ENCODE data around the gene NAV2. TPM values are rescaled to one million over a fixed set of nuclear protein-coding genes. Genes with fewer than 3 reads are reported as not detected.

NAV2 gene
- total RNA-seq, 1 experiment from 2014 or later = 139 TPM

DNA sequence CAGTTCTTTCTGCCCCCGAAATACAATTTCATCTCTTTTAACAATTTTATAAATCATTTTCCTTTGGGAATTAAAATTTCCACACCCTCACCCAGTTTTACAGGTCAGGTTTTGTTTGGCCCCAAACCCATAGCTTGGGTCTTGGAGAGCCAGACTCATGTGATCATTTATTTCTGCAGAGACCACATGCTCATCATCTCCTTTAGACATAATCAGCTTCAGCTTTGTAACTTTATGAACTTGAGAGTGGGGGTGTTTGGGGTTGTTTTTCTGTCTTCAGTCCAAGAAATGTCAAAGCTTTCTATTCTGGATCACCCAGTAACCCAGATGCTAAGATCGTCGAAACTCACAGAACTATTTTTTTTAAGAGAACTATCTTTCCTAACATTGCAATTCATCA lies 376.7 kb downstream of the NAV2 start:
- H3K27me3 Mint-ChIP-seq (ENCODE audit: insufficient read depth, unreplicated experiment) = no peaks in the 10 kb centered on the region
- POLR2A ChIA-PET = interaction anchor here (0.7 to 1.9 kb wide), 6 partner anchors 11 to 32 kb away, joined by 3 to 8 read pairs (median 4); no protein-coding TSS in a partner anchor
- CTCF ChIA-PET = interaction anchor here (0.7 to 2.4 kb wide), 6 partner anchors 9 to 99 kb away, joined by 3 to 10 read pairs (median 9); no protein-coding TSS in a partner anchor

DNA sequence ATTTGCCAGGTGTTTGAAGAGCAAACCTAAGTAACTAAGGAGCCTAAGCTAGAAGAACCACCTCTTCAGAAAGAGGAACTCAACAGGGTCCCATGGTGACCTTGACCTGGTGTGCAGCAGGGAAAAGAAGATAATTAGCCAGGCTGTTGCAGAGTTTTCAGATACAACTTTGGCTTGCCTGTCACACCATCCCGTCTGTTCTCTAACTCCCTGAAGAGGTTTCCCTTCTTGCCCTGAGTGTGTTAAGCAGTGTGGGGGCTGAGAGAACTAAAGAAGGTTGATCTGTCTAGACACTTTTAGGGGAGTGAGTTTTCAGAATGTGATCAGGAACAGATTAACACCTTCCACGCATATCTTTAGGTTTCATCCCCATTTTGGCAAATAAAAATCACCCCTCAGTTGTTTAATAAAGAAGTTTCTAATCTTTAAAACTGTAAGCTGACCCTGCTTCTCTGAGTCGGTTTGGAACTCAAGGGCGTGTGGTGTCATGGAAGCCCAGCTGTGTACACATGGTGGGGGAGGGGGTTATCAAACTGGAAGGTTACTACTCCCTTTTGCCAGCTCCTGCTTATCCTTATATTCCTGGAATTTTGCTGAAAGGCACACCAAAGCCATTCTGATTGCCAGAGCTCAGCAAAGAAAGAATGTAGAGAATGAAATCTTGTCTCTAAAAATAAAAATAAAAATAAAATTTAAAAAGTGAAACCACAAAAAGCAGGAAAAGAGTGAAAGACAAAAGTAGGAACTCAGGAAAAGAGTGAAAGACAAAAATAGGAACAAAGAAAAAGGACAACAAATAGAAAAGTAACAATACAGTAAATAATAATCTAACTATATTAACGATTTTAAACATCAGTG lies 377.4 kb downstream of the NAV2 start:
- TF ChIP-seq, protein P1, sequence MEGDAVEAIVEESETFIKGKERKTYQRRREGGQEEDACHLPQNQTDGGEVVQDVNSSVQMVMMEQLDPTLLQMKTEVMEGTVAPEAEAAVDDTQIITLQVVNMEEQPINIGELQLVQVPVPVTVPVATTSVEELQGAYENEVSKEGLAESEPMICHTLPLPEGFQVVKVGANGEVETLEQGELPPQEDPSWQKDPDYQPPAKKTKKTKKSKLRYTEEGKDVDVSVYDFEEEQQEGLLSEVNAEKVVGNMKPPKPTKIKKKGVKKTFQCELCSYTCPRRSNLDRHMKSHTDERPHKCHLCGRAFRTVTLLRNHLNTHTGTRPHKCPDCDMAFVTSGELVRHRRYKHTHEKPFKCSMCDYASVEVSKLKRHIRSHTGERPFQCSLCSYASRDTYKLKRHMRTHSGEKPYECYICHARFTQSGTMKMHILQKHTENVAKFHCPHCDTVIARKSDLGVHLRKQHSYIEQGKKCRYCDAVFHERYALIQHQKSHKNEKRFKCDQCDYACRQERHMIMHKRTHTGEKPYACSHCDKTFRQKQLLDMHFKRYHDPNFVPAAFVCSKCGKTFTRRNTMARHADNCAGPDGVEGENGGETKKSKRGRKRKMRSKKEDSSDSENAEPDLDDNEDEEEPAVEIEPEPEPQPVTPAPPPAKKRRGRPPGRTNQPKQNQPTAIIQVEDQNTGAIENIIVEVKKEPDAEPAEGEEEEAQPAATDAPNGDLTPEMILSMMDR (IDR thresholded peaks at IDR 0.05; ENCODE audit: unreplicated experiment) = no peak
- DNase-seq (ENCODE audit: unreplicated experiment) = no peak
- POLR2A ChIA-PET = interaction anchor here (0.7 to 1.9 kb wide), 8 partner anchors 7 to 30 kb away, joined by 3 to 8 read pairs (median 4); no protein-coding TSS in a partner anchor
- no peaks in the 10 kb centered on the region for H3K9me3 Mint-ChIP-seq (ENCODE audit: unreplicated experiment)
- peaks cover 9% of the 10 kb centered on the region for H3K4me1 Mint-ChIP-seq (ENCODE audit: insufficient read depth, unreplicated experiment)
- H3K27ac Mint-ChIP-seq (ENCODE audit: low read depth, unreplicated experiment) = peak overlapping the region; percentile 39
- H3K4me3 Mint-ChIP-seq (ENCODE audit: unreplicated experiment) = no peak overlapping the region
- CTCF ChIA-PET = interaction anchor here (0.6 to 2.4 kb wide), 8 partner anchors 8 to 582 kb away, joined by 3 to 11 read pairs (median 7); no protein-coding TSS in a partner anchor
- BruUV-seq (replicated peaks) = no TSS peak
- H3K36me3 Mint-ChIP-seq (ENCODE audit: insufficient read depth, unreplicated experiment) = peaks cover 100% of the 10 kb centered on the region
- intact Hi-C loops (cut with micrococcal nuclease) = no loop called here
- H3K27me3 Mint-ChIP-seq (ENCODE audit: insufficient read depth, unreplicated experiment) = no peaks in the 10 kb centered on the region

More for the DNA sequence above, 376.7 kb downstream of the NAV2 start:
- peaks cover 100% of the 10 kb centered on the region for H3K36me3 Mint-ChIP-seq (ENCODE audit: insufficient read depth, unreplicated experiment)
- no peak for DNase-seq (ENCODE audit: unreplicated experiment)
- H3K9me3 Mint-ChIP-seq (ENCODE audit: unreplicated experiment) = no peaks in the 10 kb centered on the region
- TF ChIP-seq, protein P1 (IDR thresholded peaks at IDR 0.05; ENCODE audit: unreplicated experiment) = no peak
- peak overlapping the region; percentile 39 for H3K27ac Mint-ChIP-seq (ENCODE audit: low read depth, unreplicated experiment)
- BruUV-seq (replicated peaks) = no TSS peak
- intact Hi-C loops (cut with micrococcal nuclease) = no loop called here
- peaks cover 9% of the 10 kb centered on the region for H3K4me1 Mint-ChIP-seq (ENCODE audit: insufficient read depth, unreplicated experiment)
- H3K4me3 Mint-ChIP-seq (ENCODE audit: unreplicated experiment) = no peak overlapping the region

DNA sequence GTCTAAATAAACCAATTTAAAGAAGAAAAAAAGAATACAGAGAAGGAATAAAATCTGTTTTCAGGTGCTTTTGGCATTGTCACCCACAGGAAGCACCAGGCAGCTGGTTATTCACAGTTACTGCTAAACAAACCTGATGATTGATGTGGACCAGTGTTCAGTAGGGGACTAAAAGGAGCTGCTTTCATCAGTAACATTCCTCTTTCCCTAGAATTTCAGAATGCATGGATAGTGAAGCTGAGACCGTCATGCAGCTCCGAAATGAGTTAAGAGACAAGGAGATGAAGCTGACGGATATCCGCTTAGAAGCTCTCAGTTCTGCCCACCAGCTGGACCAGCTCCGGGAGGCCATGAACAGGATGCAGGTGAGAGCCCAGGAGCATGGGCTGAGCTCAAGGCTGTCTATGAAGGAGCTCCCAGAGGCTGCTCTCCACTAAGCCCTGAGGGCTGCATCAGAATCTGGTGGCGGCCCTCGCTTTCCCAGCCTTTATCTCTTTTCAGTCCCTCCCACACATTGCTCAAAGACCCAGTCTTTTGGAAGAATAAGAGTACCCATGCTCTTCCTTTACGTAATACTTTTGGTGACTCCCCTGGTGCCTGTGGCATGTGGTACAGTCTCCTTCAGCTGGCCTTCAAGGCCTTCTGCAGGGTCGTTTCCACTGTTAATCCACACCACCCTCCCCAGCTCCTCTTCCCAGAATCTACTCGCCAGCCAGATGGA lies 378.2 kb downstream of the NAV2 start:
- Mint-ChIP-seq H3K36me3 (ENCODE audit: insufficient read depth, unreplicated experiment) (peaks cover 100% of the 10 kb centered on the region), H3K4me1 (ENCODE audit: insufficient read depth, unreplicated experiment) (peaks cover 9% of the 10 kb centered on the region), H3K27ac (ENCODE audit: low read depth, unreplicated experiment) (peak overlapping the region; percentile 39), H3K9me3 (ENCODE audit: unreplicated experiment) (no peaks in the 10 kb centered on the region), H3K27me3 (ENCODE audit: insufficient read depth, unreplicated experiment) (no peaks in the 10 kb centered on the region), H3K4me3 (ENCODE audit: unreplicated experiment) (no peak overlapping the region)
- TF ChIP-seq, protein P1 (IDR thresholded peaks at IDR 0.05; ENCODE audit: unreplicated experiment) = no peak
- intact Hi-C loops (cut with micrococcal nuclease) = no loop called here
- no peak for DNase-seq (ENCODE audit: unreplicated experiment)
- ChIA-PET CTCF (interaction anchor here (0.6 to 2.1 kb wide), 10 partner anchors 16 to 581 kb away, joined by 3 to 11 read pairs (median 3); no protein-coding TSS in a partner anchor), POLR2A (interaction anchor here (0.6 to 1.9 kb wide), 5 partner anchors 8 to 135 kb away, joined by 3 to 7 read pairs (median 4); no protein-coding TSS in a partner anchor)
- BruUV-seq (replicated peaks) = no TSS peak

DNA sequence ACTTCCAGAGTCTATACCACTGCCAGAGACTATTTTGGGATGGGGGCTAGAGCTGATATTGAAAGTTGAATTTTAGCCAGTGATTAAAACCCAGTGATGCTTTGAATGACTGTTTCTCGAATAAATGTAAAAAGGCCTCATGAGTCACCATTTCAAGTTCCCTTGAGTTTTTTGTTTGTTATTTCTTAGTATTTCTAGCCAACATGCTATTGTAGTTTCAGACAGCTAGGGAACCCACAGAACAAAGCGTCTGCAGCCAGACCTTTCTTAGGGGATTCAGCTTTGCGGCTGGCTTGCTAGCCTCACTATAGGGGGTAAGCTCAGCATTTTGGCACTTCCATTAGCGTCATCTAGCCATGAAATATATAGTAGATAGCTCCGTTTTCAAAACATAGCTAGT lies 381.1 kb downstream of the NAV2 start:
- intact Hi-C loops (cut with micrococcal nuclease) = no loop called here
- Mint-ChIP-seq H3K36me3 (ENCODE audit: insufficient read depth, unreplicated experiment) (peaks cover 100% of the 10 kb centered on the region), H3K27ac (ENCODE audit: low read depth, unreplicated experiment) (no peak overlapping the region), H3K4me1 (ENCODE audit: insufficient read depth, unreplicated experiment) (no peaks in the 10 kb centered on the region), H3K9me3 (ENCODE audit: unreplicated experiment) (no peaks in the 10 kb centered on the region), H3K4me3 (ENCODE audit: unreplicated experiment) (no peak overlapping the region), H3K27me3 (ENCODE audit: insufficient read depth, unreplicated experiment) (no peaks in the 10 kb centered on the region)
- no TSS peak for BruUV-seq (replicated peaks)
- ChIA-PET CTCF (interaction anchor here (0.6 to 2.1 kb wide), 4 partner anchors 11 to 155 kb away, joined by 3 to 6 read pairs (median 4); no protein-coding TSS in a partner anchor), POLR2A (interaction anchor here (1.7 kb wide), 1 partner anchor 141 kb away, joined by 6 read pairs; no protein-coding TSS in a partner anchor)
- TF ChIP-seq, protein P1 (IDR thresholded peaks at IDR 0.05; ENCODE audit: unreplicated experiment) = no peak
- DNase-seq (ENCODE audit: unreplicated experiment) = no peak
